Esophagus muscularis mucosa (tissue), 4 donors: ENCODE results near the gene ASB18.

Experiments
- EP300 ChIP-seq: sonication (generic); formaldehyde crosslinking; IDR thresholded peaks from one replicate; pipeline ENCODE4 v1.6.1; 2017; ENCODE audit warnings: antibody characterized with exemption
- POLR2A ChIP-seq: fragments of 450-650 bp; IDR thresholded peaks from one replicate; pipeline ENCODE4 v1.6.1; 2017; ENCODE audit warnings: antibody characterized with exemption, moderate library complexity, mild to moderate bottlenecking, low read depth
- POLR2AphosphoS5 ChIP-seq, 2 donors: sonication (generic); formaldehyde crosslinking; IDR thresholded peaks; one replicate each; pipeline ENCODE4 v1.6.1; 2017; ENCODE audit warnings: antibody characterized with exemption in 2 of 2
- TF ChIP-seq, protein P1 (sequence below), 3 experiments: fragments of 200-600 bp in 2 of 3; fragments of 450-650 bp in 1 of 3; sonication (generic) in 2 of 3; IDR thresholded peaks; one replicate each; pipeline ENCODE4 v1.5.1; 2017 to 2019; ENCODE audit warnings: antibody characterized with exemption in 3 of 3, mild to moderate bottlenecking in 2 of 3, moderate library complexity in 1 of 3

DNA sequence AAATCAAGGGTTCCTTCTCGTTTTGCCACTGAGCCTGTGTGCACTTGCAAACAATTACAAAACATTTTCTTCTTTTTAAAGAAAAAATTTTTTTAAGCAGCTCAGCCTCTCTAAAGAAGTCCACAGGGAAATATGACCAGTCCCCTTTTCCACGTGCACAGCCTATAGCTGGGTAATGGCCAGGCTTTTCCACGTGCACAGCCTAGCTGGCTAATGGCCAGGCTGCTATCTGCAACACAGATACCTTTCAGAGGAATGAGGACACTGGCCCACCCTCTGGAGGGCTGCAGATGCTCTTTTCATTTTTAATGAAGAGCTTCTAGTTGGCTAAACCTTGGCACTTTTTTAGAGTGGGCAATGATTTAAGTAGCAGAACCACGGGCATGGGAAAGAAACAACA is 46.3 kb downstream of the ASB18 start:
- TF ChIP-seq, protein P1, sequence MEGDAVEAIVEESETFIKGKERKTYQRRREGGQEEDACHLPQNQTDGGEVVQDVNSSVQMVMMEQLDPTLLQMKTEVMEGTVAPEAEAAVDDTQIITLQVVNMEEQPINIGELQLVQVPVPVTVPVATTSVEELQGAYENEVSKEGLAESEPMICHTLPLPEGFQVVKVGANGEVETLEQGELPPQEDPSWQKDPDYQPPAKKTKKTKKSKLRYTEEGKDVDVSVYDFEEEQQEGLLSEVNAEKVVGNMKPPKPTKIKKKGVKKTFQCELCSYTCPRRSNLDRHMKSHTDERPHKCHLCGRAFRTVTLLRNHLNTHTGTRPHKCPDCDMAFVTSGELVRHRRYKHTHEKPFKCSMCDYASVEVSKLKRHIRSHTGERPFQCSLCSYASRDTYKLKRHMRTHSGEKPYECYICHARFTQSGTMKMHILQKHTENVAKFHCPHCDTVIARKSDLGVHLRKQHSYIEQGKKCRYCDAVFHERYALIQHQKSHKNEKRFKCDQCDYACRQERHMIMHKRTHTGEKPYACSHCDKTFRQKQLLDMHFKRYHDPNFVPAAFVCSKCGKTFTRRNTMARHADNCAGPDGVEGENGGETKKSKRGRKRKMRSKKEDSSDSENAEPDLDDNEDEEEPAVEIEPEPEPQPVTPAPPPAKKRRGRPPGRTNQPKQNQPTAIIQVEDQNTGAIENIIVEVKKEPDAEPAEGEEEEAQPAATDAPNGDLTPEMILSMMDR (IDR thresholded peaks at IDR 0.05): no peak
- no peak for TF ChIP-seq POLR2A
- no peak for TF ChIP-seq POLR2AphosphoS5 (IDR thresholded peaks at IDR 0.05)
- TF ChIP-seq EP300: no peak
